Omental fat pad (tissue), 4 donors: ENCODE measurements around the gene DGKD. TPM values are rescaled to one million over a fixed set of nuclear protein-coding genes. Genes with fewer than 3 reads are reported as not detected.

ENCODE experiments used
- ATAC-seq: fragments of 150-250 bp; one replicate; pipeline ENCODE4 v1.9.1; 2016; ENCODE audit warnings: mild to moderate bottlenecking, moderate library complexity; ENCODE audit not compliant: low FRiP score
- DNase-seq: peaks from one replicate; pipeline ENCODE4 v3.0.0-alpha.2; 2019; ENCODE audit warnings: low spot score
- CTCF ChIP-seq, 3 donors: fragments of 450-650 bp; IDR thresholded peaks; one replicate each; pipeline ENCODE4 v1.5.1; 2016 to 2017; ENCODE audit warnings: antibody characterized with exemption in 3 of 3, mild to moderate bottlenecking in 3 of 3, moderate library complexity in 2 of 3
- total RNA-seq, 4 donors: library from RNA; depleted of rRNA; stranded (reverse); fragments of >200 nt; gene quantifications; one replicate each; pipeline ENCODE4 v1.1.0, GENCODE V29; 2016

DGKD gene
- total RNA-seq, 4 donors from 2014 or later = 15.3 to 37.5 (median 22.9) TPM

DNA sequence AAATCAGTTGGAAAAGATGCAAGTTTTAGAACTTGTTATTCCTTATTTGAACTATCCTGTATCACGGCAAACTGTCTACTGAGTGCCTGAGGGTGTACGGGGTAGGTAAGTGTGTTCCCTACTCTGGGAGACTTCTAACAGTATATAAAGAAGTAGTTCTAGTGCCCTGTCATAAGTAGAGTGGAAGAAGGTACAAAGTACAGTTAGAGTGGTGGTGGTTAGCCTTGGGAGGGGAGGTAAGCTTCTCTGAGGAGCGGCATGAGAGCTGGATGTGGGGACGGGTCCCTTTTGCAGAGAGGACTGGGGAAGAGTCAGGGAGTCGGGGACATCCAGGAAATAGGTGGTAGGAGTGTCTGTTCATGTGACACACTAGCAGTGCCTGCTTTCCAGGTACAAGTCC is 48.5 kb downstream of the DGKD start:
- DNase-seq (no peak), ATAC-seq (no peak)
- TF ChIP-seq CTCF (IDR thresholded peaks at IDR 0.05) = no peak

GRCh38 chr2:233404222-233404621 is 49.9 kb downstream of the DGKD start:
- ATAC-seq = no peak
- TF ChIP-seq CTCF (IDR thresholded peaks at IDR 0.05) = no peak
- DNase-seq = no peak

GRCh38 chr2:233406865-233407264 is 52.6 kb downstream of the DGKD start:
- ATAC-seq (no peak), DNase-seq (no peak)
- TF ChIP-seq CTCF (IDR thresholded peaks at IDR 0.05) = no peak

DNA sequence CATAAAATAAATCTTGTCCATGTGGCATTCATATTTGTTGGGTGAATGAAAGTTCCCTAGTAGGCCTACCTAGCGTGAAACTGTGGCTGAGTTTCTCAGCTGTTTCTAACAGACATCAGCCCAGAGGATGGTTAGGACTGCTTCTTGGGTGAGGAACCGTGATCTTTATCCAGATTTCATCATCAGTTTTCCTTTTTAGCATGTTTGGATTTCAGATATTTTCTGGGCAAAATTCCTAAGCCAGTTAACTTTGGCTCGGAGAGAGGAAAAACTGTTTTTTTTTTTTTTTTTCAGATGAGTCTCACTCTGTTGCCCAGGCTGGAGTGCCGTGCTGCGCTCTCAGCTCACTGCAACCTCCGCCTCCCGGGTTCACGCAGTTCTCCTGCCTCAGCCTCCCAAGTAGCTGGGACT is 53.5 kb downstream of the DGKD start:
- TF ChIP-seq CTCF (IDR thresholded peaks at IDR 0.05) = no peak
- ATAC-seq = no peak
- DNase-seq = no peak

DNA sequence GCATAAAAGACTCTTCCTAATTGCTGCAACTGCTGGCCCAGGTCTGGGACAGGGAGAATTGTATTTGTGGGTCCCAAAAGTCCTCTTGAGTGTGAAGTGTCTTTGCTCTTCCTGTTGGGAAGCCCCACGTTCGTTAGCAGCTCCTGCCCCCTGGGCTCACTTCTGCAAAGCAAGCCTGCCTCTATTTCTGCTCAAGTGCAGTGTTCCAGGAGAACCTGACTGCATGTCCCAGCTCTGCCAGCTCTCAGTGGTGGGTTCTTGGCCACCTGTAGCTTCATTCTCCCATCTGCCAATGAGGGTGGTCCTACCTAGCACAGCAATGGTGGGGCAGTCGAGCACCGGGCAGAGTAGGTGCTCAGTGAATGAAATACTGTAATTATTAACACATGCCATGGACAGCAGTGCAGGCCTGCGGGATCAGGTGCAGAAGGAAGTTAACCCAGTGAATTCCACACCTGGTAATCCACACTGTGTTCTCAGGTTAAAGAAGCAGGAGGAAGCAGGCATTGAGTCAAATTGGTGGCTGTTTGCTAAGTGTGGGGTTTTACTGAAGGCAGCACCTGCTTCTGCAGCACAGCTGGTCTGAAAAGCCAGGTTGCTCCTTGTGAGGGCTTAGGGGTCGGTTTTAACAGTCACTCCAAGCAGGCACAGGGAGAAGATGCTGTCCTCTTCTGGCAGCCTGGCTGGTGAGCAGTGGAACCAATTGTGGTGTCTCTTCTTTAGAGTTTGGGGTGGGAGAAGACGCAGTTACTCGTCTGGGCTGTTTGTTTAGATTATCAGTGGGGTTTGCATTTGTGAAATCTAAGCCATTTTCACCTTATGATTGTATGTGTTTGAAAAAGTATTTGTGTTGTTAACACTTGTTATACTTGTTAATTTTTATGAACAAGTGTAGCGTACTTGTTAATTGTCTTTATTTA is 54.3 kb downstream of the DGKD start:
- ATAC-seq (no peak), DNase-seq (no peak)
- no peak for TF ChIP-seq CTCF (IDR thresholded peaks at IDR 0.05)

- TF ChIP-seq CTCF (IDR thresholded peaks at IDR 0.05) = no peak
- ATAC-seq = peak; percentile 35
- no peak for DNase-seq
Observed at GRCh38 chr2:233409286-233409991, 55.1 kb downstream of the DGKD start.
